Left colon (tissue), 2 donors: Measurements from ENCODE around the gene DRD3. TPM values are rescaled to one million over a fixed set of nuclear protein-coding genes. Genes with fewer than 3 reads are reported as not detected.

Source experiments
- ATAC-seq: fragments of 200-7000 bp; cut with Tn5 transposase; one replicate; pipeline ENCODE4 v1.9.1; 2020; ENCODE audit warnings: mild to moderate bottlenecking, moderate library complexity
- DNase-seq, 2 donors: peaks; one replicate each; pipeline ENCODE4 v3.0.0-alpha.2; 2020
- intact Hi-C, 2 donors: fragments of 100-400 bp; cut with DNase I in 1 of 2; cut with micrococcal nuclease in 1 of 2; formaldehyde crosslinking; loops; one replicate each; pipeline versions ENCODE4 v1.11.2 to v1.14.0; 2022; cut with DNase I, micrococcal nuclease
- total RNA-seq, 2 donors: library from RNA; stranded (reverse); fragmentation: NEBNext Ultra II Directional; extraction: Animal tissue kit (Norgen Biotek cat#: 25700); gene quantifications; one replicate each; pipeline ENCODE4 v1.2.1, GENCODE V29; 2021
- donor health status: DM: no; HTN: no; CAD: no.
- donor health status: DM: yes; HTN: yes; CAD: no.

DRD3 gene
- total RNA-seq, 2 donors from 2014 or later: not detected

DNA sequence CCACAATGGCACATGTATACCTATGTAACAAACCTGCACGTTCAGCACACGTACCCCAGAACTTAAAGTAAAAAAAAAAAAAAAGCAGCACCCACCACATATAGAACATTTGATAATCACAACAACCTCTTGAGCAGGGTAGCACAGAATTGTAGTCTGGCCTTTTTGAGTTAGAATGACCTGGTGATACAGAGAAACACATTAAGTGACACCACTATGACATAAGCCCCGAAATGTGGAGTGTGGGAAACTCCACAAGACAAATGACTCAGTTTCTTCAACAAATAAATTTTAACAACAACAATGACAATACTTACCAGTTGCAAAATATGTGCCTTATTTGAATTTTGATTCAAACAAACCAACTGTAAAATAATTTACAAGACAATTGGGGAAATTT, 46.4 kb downstream of the DRD3 start:
- intact Hi-C loops: no loop called here
- no peak for ATAC-seq
- DNase-seq: no peak

DNA sequence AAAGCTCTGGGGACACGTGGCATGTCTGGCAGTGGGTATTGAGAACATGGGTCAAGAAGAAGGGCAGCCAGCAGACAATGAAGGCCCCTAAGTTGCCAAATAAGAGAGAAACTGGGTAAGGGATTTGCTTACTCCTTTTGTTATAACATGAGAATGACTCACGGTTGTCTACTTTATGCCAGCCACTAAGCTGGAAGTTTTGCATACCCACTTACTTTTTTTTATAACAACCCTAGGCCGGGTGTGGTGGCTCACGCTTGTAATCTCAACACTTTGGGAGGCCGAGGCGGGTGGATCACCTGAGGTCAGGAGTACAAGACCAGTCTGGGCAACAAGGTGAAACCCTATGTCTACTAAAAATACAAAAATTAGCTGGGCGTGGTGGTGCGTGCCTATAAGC, 50.0 kb downstream of the DRD3 start:
- intact Hi-C loops: no loop called here
- ATAC-seq: no peak
- no peak for DNase-seq

DNA sequence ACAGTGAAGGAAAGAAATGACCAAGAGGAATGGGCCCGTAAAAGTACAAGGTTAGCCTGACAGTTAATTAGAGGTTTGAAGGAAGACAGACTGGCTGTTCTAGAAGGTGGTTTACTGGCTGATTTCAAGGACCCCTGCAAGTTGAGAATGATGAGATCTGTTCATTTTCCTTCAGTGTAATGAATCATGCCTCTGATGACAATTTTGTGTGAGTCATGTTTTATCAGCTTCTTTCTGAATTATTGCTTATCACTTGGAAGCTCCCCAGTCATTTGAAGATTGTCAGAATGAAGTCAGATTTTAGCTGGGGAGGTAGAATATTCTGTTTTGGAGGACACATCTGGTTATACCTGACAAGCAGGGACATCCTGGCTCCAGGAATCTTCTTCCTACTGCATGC, 50.6 kb downstream of the DRD3 start:
- intact Hi-C loops: no loop called here
- DNase-seq: no peak
- ATAC-seq: no peak

DNA sequence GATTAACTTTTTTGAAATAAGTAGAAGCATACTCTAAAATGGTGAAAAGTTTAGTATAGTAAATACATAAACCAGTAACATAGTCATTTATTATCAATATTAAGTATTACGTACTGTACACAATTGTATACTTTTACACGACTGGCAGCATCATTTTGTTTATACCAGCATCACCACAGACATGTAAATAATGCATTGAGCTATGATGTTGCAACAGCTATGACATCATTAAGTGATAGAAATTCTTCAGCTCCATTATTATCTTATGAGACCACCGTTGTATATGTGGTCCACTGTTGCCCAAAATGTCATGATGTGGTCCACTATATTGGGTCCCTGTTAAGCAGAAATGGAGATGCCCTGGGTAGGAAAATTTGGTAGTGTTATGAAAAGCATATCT, 51.3 kb downstream of the DRD3 start:
- ATAC-seq: no peak
- intact Hi-C loops: no loop called here
- no peak for DNase-seq

DNA sequence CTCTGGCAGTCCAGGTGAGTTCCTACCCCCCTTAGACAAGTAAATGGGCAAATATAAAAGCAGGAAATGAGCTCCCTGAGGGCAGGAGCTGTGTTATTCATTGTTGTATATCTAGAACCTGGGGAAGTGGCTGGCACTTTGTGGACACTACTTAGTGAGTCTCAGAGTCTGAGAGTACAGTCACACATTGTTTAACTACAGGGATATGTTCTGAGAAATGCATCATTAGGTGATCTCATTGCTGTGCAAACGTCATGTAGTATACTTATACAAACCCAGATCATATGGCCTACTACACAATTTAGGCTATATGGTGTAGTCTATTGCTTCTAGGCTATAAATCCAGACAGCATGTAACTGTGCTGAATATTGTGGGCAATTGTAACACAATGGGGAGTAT, 52.4 kb downstream of the DRD3 start:
- no peak for ATAC-seq
- intact Hi-C loops: no loop called here
- no peak for DNase-seq

DNA sequence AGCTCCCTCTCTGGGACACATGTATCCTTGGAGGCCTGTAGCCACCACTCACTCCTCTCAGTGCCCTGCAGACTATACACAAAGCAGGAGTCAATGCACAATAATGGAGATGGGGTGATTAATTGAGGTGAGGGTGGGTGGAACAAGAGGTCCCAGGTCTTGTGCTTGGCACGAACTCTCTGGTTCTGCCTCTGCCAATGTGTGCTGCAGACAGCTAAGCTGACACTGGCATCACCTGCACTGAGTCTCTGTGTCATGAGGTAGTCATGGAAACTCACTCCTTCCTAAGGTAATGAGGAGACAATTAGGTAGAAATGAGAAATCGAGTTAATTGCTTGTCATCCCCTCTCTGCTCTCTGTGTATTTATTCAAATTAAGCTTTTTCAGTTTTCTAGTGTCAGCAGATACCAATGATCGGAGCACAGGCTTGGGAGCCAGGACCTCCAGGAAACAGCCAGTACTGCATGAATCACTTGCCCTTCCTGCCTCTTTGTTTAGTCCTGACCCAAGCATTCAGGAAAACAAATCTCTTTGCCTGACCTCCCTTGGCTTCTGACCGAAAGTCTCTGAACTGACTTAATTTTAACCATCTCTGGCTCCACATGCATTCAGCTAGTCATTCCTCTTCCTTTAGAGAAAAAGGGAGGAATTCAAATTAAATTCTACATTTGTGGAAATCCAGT, 56.7 kb downstream of the DRD3 start:
- ATAC-seq: no peak
- no peak for DNase-seq
- intact Hi-C loops: no loop called here

DNA sequence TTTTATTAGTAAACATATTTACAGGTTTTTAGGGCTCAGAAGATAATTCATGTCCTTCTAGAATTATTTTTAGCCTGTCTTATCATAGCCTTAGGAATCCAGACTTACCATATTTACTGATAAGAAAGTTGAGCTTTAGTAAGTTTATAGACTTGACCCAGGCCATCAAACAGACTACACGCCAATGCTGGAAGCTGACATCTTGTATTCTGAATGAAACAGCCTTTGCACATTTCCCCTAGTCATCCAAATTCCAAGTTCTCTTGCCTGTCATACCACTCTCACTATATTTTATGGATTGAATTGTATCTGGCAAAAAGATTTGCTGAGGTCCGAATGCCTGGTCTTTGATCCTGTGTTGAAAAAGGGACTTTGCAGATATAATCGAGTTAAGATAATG, 58.6 kb downstream of the DRD3 start:
- ATAC-seq (no peak), DNase-seq (no peak)
- intact Hi-C loops: no loop called here

DNA sequence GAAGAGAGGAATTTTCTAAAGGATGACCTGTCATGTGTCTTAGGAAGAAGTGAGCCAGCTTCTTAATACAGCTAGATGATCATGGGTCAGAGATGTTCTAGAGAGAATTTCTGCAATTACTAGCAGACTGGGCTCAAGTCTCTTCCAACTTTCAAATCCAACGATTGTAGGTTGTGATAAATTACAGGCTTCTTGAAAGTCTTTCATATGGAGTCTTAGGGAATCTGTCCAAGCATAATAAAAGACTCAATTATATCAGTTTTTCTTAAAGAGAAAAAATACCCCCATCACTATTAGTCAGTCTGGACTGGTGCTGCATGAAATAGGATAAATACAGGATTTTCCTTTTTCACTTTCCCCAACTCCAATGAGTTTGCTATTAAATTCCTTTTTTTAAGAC, 59.1 kb downstream of the DRD3 start:
- DNase-seq: no peak
- no peak for ATAC-seq
- intact Hi-C loops: no loop called here

DNA sequence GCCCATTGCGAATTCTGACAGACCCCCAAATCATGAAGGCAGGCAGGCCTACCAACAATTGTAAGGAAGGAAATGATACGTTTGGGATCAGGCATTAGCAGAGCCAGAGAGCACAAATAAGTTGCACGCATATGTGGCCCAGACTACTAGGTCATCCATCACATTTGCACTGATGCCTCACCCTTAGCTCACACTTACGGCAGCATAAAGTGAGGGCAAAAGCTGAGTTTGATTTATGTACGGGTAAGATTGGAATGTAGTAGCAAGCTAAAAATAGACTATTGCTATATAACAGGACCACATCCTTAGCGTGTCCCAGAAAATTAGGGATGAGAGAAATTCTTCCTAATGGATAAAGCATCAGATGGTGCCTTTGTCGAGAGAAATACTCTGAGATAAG, 63.7 kb downstream of the DRD3 start:
- no peak for DNase-seq
- no peak for ATAC-seq
- intact Hi-C loops: no loop called here

DNA sequence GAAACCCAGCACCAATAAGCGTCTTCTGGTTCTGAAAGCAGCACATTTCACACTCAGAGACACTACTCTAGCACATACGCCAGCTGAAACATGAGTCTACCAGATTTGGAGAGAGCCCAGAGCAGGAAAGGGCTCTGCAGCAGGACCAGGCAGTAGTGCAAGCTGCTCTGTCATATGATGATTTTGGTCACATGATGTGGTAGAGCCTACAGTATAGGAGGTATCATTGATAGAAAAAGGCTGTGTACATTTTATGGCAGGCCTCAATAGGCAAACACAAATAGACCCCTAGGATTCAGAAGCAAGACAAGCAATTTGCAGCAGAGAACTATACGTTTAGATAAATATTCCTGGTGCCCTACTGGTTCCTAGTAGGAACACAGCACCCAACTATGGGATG, 64.1 kb downstream of the DRD3 start:
- ATAC-seq (no peak), DNase-seq (no peak)
- intact Hi-C loops: no loop called here

DNA sequence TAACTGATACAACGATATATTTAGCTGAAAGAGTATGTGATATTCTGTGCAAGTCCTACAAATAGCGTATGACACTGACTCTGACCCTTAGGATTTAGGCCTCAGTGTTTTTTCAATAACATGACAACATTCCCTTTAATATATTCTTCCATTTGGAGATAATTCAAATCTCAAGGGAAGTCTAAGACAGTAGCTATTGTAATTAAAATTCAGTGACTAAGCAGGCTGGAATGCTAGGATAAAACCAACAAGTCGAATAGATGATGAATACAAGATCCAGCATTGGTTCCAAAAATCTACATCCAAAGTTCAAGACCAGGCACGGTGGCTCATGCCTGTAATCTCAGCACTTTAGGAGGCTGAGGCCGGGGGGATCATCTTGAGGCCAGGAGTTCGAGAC, 66.2 kb downstream of the DRD3 start:
- intact Hi-C loops: no loop called here
- ATAC-seq: no peak
- DNase-seq: no peak

DNA sequence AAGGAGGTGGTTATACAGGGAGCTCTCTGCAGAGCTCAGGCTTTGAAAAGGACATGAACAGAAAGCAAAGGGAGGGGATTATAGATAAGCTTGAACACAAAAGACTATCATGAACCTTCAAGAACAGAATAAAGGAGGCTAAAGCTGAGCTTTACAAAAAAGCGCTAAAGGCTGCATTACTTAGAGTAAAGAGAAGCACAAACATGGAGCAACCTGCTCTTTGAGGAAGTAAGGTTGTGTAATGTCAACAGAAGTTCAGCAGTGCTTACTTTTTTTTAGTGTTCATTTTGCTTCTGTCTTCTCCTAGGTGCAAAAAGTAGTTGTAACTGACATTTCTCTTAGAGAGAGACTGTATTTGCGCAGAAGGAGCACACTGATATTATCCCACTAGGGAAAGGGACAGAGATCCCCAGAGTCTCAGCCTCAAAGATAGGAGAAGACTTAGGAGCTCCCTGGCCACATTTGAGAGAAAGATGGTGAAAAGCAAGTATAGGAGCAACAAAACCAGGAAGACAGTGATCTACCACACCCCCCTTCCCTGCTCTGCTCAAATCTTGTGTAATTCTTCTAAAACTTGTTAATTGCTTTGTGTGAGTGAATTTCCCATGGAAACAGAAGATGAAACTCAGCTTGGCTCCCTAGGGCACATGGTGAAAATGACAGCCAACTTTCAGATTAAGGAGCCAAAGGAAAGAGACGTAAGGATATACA, 67.6 kb downstream of the DRD3 start:
- no peak for DNase-seq
- ATAC-seq: no peak
- intact Hi-C loops: no loop called here

DNA sequence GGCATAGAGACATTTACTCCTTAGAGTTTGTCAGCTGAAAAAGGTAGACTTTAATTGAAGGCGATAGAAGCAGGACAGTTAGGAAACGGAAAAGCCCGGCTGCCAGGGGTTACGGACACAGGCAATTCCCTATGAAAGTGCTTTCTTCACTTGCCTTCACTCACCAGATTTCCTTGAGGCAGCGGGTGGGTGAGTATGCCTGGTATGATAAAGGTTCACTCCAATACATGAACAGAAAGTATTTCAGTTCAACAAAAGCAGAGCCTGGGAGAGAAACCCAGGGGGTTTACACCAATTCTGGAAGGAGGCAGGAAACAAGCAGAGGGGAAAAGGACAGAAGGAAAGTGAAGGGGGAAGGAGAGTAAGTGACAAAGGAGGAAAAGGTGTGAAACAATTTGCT, 68.4 kb downstream of the DRD3 start:
- no peak for ATAC-seq
- DNase-seq: no peak
- intact Hi-C loops: no loop called here

DNA sequence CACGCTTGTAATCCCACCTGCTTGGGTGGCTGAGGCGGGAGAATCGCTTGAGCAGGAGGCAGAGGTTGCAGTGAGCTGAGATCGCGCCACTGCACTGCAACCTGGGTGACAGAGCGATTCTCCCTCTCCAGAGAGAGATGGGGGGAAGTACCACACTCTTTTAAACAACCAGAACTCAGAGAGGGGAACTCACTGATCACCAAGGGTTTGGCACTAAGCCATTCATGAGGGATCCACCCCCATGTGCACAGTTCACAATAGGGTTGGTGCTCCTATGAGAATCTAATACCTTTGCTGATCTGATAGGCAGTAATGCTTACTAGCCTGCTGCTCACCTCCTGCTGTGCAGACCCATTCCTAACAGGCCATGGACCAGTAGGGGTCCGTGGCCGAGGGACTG, 70.7 kb downstream of the DRD3 start:
- no peak for DNase-seq
- no peak for ATAC-seq
- intact Hi-C loops: no loop called here

DNA sequence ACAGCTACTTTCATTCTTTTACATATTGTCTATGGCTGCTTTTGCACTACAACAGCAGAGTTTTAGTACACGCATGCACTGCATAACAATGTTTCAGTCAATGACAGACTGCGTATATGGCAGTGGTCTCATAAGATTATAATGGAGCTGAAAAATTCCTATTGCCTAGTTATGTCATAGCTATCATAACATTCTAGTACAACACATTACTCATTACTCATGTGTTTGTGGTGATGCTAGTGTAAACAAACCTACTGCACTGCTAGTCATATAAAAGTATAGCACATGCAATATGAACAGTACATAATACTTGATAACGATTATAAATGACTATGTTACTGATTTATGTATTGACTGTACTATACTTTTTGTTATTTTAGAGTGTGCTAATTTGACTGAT, 74.4 kb downstream of the DRD3 start:
- ATAC-seq (no peak), DNase-seq (no peak)
- intact Hi-C loops: no loop called here

DNA sequence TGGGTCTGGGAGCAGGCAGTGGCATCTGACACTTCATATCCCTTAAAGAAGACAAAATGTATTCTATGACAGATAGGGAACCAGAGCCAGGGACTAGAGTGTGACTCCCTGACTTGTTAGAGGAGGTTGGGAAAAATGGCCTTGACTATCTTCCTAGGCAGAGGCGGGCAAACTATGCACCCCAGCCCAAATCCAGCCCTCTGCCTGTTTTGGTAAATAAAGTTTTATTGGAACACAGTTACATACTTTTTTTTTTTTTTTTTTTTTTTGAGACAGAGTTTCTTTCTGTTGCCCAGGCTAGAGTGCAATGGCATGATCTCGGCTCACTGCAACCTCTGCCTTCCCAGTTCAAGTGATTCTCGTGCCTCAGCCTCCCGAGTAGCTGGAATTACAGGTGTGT, 75.0 kb downstream of the DRD3 start:
- no peak for ATAC-seq
- intact Hi-C loops: no loop called here
- DNase-seq: no peak

DNA sequence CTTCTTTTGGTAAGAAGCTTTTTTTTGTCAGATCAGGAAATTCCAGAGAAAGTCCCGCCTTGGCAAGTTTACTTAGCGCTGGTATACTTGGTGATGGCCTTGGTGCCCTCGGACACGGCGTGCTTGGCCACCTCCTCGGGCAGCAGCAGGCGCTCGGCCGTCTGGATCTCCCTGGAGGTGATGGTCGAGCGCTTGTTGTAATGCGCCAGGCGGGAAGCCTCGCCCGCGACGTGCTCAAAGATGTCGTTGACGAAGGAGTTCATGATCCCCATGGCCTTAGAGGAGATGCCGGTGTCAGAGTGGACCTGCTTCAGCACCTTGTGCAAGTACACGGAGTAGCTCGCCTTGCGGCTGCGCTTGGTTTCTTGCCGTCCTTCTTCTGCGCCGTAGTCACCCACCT, 75.7 kb downstream of the DRD3 start:
- intact Hi-C loops: no loop called here
- ATAC-seq (no peak), DNase-seq (no peak)

DNA sequence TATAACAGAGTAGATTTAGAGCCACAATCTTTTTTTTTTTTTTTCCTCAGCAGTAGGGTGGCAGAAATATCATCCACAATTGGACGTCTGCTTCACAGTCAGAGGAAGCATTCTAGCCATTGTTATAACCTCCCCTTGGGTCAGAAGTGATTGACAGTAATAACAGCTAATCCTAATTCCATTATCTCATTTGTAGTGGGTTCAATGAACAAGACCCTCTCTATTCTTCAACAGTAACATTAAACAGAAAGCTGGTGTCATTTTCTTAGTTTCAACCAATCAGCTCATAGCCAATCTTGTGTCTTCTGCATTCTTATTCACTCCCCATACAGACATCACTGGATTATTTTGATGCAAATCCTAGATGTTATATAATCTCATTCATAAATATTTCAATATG, 77.8 kb downstream of the DRD3 start:
- no peak for DNase-seq
- ATAC-seq: no peak
- intact Hi-C loops: no loop called here

DNA sequence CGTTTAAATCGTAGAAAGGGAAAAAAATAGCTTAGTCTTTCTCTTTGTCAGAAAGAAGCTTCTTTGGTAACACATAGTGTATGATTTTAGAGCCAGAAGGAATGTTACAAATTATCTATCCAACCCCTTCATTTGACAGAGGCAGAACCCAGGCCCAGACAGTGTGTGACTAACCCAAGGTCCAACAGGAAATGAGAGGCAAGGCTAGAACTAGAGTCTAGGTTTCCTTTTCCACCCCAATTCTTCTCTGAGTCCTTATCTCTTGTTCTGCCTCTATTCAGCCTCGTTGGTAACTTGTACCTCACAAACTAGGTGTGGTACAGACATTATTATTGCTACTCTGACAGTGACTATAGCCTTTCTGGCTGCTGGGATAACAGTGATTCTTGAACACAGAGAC, 83.1 kb downstream of the DRD3 start:
- ATAC-seq (no peak), DNase-seq (no peak)
- intact Hi-C loops: no loop called here

DNA sequence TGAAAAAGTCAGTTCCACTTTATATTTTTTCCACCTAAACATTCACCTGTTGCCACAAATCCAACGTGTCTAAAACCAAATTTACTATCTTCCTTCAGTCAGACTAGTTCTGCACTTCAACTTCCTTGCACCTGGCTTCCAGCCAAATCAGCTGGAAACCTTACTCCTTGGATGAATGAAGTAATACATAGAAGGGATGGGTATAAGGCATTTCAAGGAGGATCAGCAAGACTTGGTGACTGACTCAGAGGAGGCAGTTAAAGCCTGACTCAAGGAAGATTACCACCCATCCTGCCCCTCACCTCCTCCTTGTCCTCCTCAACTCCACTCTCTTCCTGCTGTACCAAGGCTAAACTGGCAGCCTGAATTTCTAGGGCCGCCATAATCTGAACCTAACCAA, 85.3 kb downstream of the DRD3 start:
- no peak for ATAC-seq
- peak in 1 of 2 donors; percentile 11 for DNase-seq
- intact Hi-C loops: no loop called here

DNA sequence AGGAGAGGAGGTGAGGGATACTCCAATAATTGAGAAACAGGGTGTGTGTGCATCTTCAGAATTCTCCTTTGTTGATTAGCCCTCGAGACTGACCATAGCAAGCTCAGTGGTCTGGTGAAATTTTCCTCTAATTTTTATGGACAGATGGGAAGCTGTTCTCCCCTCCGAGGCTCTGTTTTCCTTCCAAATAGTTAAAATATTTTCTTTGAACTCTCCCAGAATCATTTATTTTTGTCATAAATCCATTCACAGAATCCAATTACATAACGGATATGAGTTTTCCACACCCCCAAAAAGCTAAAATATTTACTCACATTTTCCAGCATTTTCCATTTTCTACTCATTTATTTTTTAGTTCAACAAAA, 85.9 kb downstream of the DRD3 start:
- intact Hi-C loops: no loop called here
- ATAC-seq: no peak

More for the DNA sequence above, 85.9 kb downstream of the DRD3 start:
- no peak for DNase-seq
